Cardiac fibroblast (primary cell): ENCODE measurements around the gene PRR5.

ENCODE experiments used
- DNase-seq, 2 donors: peaks; one replicate each; pipeline versions ENCODE4 v3.0.0 to v3.0.0-alpha.2; 2010; ENCODE audit warnings: low read depth in 2 of 2
- H3K4me3 ChIP-seq, 2 donors: replicated peaks in 1 of 2; 1 replicate in 1 of 2; 2 replicates in 1 of 2; pipeline ENCODE4 v1.5.1; 2011; ENCODE audit warnings: low read depth in 2 of 2, low read length in 2 of 2, mild to moderate bottlenecking in 2 of 2, moderate library complexity in 1 of 2
- CTCF ChIP-seq: IDR thresholded peaks from one replicate; pipeline ENCODE4 v1.5.1; 2011; ENCODE audit warnings: low read depth, mild to moderate bottlenecking, low read length, inconsistent platforms

Gene PRR5

DNA sequence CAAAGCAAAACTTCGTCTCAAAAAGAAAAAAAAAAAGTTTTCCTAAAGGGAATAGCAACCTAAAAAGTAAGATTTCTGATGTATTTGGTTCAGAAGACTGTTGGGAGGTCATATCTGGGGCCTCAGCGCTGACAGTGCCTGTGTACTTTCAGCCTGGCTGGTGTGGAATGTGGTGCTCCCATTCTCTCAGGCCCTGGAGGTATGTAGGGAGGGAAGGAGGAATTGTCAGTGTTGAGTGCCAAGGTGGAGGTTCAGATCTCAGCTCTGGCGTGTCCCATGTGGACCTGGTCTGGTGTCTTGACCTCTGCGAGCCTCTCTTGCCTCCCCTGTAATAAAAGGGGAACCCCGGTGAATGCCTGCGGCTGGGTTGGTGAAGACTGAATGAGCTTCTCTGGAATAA is 22.4 kb downstream of the PRR5 start:
- DNase-seq: no peak
- no peak overlapping the region for H3K4me3 ChIP-seq
- no peak for TF ChIP-seq CTCF

- no peak for DNase-seq
- TF ChIP-seq CTCF: no peak
- H3K4me3 ChIP-seq: no peak overlapping the region
Measured at GRCh38 chr22:44724859-44725258, 22.9 kb downstream of the PRR5 start.

DNA sequence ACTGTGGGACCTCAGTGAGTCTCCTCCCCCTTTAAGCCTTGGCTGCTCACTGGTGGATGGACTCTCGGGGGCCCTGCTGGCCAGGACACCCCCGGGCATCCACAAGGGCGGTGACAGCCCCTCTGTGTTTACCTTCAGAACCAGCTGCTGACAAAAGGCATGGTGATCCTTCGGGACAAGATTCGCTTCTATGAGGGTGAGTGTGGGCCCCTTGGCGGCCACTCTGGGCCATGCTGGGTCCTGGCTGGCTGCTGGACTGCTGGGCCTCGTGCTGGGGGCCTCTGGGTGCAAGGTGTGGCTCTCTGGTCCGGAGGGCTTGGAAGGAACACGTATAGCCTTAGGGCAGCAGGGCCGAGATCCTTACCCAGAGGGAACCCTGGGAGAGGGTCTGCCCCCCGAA is 24.4 kb downstream of the PRR5 start:
- TF ChIP-seq CTCF: no peak
- H3K4me3 ChIP-seq: no peak overlapping the region
- DNase-seq: no peak

GRCh38 chr22:44727148-44727547 is 25.1 kb downstream of the PRR5 start:
- TF ChIP-seq CTCF: no peak
- no peak overlapping the region for H3K4me3 ChIP-seq
- DNase-seq: no peak

GRCh38 chr22:44727709-44728108 is 25.7 kb downstream of the PRR5 start:
- no peak for DNase-seq
- H3K4me3 ChIP-seq: no peak overlapping the region
- TF ChIP-seq CTCF: no peak

- DNase-seq: no peak
- H3K4me3 ChIP-seq: no peak overlapping the region
Measured at GRCh38 chr22:44728761-44729324, 26.8 kb downstream of the PRR5 start.

More at GRCh38 chr22:44728761-44729324, 26.8 kb downstream of the PRR5 start:
- TF ChIP-seq CTCF: no peak
